Measurements from ENCODE around the gene GPX7.

GPX7 gene

DNA sequence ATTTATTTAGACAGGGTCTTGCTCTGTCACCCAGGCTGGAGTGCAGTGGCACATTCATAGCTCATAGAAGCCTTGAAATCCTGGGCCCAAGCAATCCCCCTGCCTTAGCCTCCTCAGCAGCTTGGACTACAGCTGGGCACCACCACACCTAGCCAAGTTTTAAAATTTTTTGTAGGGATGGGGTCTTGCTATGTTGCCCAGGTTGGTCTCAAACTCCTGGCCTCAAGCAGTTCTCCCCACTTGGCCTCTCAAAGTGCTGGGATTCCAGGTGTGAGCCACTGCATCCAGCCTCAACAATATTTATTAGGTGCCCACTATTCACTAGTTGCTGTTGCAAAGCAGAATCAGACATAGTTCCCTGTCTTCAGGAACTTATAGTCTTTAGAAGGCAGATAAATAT, 14.1 kb upstream of the GPX7 start:
- DNase-seq (ENCODE audit: low read depth), result no peak

DNA sequence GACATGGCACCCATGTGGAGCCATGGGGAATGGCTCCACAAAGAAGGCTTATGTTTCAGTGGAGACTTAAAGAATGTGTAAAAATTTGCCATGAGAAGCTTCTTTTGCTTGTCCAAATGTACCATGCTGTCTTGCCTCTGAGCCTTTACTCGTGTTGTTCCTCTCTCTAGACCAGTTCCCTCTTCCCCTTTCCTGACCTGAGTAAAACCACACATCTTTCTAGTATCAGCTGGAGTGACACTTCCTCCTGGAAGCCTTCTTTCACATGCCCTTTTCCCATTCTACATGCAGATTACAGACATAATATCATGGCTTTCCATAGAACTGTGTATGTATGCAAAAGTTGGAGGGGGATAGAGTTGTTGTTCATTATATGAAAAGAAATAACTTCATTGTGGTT, 13.6 kb upstream of the GPX7 start:
- no peak for DNase-seq (ENCODE audit: low read depth)

DNA sequence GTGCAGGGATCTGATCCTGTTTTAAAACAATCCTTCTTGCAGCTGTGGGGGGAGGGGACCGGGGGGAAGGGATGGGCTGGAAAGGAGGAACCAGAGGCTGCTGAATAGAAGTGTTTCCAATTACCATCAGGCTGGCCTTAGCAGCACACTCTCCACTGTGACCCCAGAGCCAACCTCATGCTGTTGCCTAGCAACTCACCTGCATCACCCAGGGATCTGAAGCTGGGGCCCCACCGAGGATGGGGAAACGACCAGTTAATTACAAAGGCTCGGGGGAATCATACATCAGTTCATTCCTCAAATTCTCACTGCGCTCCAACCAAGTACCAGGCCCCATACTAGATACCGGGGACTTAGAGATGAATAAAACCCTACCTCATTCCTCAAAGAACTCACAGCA, 11.9 kb upstream of the GPX7 start:
- no peak for DNase-seq (ENCODE audit: low read depth)

DNA sequence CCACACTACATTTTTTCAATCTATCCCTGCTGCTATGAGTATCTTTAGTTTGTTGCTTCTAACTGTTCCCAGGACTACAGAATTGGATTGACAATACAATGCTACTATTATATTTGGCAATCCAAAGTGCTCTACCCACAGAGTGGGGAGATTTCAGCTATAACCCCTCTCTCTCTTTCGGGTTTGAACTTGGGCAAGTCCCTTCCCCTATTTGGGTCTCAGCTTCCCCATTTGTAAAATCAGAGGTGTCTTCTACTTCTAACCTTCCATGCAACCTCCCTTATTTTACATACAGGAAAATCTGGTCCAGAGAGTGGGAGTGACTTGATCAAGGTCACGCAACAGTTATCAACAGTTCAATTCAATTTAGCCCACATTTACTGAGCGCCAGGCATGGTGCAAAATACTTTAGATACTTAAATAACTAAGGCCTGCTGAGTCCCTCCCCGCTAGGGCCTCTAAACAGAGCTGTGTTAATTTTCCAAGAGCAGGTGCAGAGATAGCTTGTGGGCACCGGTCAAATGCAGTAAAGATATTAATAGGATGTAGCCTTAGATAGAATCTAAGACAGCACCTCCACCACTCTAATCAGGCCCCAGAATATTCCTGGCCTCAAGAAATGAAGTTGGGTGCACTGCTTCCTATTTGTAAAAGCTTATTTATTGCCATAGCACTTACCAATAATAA, 9.4 kb upstream of the GPX7 start:
- no peak for DNase-seq (ENCODE audit: low read depth)

DNA sequence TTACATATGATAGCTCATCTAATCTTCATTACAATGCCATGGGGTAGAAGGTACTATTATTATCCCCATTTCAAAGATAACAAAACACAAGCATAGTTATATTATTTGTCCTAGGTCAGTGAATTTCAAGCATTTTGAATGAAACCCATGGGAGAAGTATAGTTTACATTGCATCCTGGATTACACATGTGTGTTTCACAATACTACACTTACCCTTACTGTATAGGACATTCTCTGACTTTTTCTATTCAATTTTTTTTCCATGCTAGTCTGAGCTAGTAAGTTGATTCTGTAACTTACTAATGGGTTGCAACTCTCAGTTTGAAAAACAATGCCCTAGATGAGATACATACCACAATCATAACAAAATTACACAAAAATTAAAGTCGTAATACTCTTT, 8.7 kb upstream of the GPX7 start:
- DNase-seq (ENCODE audit: low read depth), result no peak

DNA sequence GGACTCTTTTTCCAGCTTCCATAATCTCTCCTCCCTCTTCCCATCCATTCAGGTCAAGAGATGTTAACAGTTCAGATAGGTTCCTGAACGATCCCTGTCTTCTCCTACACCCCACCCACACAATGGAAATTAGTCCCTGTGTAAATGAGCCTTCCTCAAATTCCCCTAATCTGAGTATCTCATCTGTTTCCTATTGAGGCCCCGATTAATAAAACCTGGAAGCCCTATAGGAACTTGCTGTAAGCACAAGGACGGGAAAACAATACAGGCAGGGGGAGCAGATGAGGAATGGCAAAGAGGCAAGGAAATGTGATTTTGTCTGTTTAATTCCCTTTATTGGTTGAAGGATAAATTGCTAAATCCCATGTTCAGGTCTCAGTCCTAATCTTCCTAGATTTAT, 7.1 kb upstream of the GPX7 start:
- no peak for DNase-seq (ENCODE audit: low read depth)

DNA sequence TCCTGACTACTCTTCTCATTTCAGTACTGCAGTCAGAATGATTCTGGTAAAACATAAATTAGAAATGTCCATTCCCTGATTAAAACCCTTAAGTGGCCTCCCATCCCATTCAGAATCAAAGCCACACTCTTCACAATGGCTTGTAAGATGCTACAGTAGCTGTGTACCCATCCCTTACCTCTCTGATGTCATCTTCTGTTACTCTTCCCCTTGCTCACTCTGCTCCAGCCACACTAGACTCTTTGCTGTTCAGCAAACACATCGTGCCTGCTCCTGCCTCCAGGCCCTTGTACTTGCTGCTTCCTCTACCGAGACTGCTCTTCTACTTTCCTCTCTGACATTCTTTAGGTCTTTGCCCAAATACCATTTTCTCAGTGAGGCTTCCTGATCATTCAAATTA, 4.3 kb upstream of the GPX7 start:
- no peak for DNase-seq (ENCODE audit: low read depth)

DNA sequence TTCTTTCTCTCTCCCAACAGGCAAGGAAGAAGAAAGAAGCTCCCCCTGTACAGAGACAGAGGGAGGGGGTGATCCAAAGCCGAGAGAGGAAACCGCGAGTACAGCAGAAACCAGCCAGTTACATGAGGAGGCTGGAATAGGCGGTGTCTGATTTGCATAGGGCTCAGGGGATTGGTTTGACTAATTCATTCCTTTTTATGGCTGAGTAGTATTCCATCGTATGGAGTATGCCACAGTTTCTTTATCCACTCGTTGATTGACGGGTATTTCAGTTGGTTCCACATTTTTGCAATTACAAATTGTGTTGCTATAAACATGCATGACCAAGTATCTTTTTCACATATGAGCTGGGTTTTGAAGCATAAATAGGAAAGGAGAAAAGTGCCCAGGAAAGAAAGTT, 3.4 kb upstream of the GPX7 start:
- no peak for DNase-seq (ENCODE audit: low read depth)

DNA sequence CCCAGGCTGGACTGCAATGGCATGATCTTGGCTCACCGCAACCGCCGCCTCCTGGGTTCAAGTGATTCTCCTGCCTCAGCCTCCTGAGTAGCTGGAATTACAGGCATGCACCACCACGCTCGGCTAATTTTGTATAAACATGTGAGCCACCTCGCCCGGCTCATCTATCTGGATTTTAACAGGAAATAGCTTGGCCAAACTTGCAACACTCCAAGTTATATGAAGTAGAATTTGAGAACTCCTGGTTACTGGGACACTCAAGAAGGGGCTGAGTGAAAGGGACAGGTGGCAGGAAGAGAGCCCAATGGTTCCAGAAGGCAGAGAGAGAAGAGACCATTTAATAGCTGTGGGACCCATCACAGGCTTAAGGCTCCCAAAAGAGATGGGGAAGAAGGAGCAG, 2.9 kb upstream of the GPX7 start:
- no peak for DNase-seq (ENCODE audit: low read depth)

DNA sequence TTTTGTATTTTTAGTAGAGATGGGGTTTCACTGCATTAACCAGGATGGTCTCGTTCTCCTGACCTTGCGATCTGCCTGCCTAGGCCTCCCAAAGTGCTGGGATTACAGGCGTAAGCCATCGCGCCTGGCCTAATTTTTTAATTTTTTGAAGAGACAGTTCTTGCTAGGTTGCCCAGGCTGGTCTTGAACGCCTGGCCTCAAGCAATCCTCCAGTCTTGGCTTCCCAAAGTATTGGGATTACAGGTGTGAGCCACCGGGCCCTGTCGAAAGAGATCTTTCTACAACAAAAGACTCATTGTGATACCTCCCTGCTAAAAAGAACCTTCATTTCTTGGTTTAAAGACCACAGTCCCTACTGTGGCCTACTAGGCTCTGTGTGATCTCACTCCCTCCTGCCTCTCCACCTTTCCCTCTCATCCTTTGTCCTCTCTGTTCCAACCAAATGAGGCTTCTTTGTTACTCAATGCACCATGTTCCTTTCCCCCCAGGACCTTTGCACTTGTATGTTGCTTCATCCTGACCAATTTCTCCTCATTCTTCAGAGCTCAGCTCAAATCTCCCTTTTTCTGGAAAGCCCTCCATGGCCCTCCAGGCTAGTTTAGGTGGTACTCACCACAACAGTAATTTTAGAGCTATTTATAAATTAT, 1.5 kb upstream of the GPX7 start:
- DNase-seq (ENCODE audit: low read depth), result no peak

DNA sequence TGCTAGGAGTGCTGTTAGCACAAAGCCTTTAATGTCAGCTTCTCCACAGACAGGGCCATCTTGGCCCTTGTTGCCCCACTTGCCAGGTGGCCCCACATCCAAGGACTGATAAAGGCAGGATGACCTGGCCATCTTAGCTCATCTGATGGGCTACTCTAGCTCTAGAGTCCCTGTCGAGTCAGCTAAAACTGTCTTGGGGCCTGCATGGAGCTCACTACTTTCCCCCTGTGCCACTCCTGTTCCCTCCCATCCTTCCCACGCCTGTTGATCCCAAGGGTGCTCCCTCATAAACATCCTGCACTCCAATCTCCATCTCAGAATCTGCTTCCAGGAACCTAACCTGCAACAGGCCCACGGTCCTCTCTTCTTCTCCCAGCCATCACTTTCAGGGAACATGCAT, 652 bp upstream of the GPX7 start:
- DNase-seq (ENCODE audit: low read depth), result no peak

DNA sequence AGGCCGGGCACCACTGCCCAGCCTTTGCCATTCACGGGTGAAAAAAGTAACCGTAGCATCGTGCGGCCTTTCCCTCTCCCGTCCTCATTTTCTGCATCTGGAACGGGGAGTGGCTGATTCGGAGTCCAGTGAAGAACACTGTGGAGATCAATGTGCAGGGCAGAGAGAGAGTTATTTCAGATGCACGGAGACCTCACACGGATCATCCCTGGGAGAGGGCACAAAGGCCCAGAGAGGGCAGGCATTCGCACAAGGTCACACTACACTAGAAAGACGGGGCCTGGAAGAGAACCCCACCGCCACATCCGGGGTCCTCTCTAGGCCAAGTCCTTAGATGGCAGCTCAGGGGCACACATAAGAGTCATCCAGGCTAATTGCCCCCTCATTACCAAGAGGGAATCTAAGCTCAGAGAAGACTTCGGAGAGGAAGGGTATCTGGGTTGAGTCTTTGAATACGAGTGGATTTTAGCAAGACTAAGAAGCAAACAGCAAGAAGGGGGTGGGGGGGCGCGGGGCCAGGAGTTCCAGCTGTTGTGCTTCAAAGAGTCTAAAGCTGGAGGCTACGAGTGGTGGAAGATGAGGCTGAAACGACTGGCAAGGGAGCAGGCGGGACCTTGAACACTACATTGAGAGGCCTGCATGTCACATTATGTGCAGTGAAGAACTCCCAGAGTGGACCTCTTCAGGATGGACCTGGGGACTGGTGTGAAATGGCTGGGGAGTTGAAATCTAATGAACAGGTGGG, 857 bp downstream of the GPX7 start:
- DNase-seq (ENCODE audit: low read depth), result no peak

DNA sequence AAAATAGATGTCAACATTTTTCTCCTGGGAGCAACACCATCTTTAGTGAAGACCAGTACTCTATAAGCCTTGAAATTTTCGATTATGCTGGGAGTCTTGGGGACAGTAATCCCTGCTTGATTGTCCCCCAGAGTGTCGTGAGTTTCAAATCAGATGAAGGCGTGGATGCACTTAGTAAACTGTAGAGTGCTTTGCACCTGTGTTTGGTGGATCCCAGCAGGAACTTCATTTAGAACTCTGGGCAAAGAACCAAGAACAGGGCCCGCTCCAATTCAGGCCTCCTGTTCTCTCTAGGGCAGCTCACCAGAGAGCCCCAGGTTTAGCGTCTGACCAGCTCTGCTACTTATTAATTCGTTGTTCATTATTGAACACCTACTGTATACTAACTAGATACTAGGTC, 1.5 kb downstream of the GPX7 start:
- DNase-seq (ENCODE audit: low read depth), result no peak

DNA sequence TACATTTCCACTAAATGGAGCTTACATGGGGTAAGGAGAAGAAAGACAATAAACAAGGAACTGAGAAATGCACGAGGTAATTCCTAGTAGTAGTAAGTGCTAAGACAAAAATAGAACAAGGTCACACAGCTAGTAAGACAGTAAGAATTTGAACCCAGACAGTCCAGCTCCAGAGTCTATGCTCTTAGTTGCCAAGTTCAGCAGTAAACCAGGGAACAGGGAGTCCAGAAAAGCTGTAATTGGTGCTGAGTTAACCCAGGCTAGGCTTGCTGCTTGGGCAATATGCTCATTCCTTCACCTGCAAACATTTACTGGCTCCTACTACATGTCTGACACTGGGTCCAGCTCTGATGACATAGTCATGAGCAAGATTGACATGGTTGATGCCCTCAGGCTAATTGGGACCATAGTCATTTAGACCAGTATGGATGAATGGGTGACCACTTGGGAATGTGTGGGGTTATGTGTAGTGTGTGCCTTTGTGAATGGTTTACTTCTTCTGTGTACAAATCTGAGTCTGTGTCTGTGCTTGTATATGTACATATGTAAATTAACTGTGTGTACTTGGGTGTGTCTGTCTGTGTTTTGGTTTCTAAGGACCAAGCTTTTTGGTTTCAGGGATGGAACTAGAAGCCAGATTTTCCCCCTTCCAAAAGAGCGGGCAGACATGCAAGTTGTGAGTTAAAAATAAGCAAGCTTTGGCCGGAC, 2.0 kb downstream of the GPX7 start:
- DNase-seq (ENCODE audit: low read depth), result no peak

DNA sequence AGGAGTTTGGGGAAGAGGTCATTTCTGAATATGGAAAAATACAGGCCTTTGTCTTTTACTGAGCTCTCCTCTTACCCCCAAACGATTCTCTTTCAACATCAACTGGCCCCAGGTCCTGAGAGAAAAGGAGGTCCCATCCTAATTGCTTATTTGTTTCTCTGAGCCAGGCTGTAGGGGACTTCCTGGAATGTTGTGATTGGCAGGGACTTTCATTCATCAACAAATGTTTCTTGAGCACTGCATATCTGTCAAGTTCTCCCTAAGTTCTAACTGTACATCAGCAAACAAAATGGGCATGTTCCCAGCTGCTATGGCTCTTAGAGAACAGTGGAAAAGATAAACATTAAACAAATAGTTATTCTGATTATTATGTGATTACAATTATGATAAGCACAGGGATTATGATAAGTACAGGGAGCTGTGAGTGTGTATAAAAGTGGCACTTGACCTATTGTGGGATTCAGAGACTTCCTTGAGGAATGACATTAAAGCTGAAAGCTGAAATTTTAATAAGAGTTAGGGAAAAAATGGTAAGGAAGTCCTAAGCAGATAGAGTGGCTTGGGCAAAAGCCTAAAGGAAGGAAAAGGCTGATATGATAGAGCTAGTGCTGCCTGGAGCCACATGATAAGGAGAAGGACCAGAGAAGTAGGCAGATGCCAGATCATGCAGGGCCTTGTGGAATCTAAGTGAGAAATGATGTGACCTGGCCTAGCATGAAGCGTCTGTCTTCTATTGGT, 11.6 kb downstream of the GPX7 start:
- DNase-seq (ENCODE audit: low read depth), result no peak

DNA sequence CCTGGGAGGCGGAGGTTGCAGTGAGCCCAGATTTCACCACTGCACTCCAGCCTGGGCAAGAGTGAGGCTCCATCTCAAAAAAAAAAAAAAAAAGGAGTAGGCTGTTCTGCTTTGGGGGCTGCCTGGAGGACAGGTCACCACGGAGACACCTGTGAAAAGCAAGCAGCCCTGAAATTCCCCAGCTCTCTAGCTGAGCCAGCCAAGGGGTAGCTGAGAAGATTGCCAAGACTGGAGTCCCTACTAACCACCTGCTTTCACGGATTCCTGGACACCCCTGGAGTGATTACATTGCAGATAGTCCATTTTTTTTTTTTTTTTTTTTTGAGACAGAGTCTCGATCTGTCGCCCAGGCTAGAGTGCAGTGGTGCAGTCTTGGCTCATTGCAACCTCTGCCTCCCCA, 12.5 kb downstream of the GPX7 start:
- DNase-seq (ENCODE audit: low read depth), result no peak

DNA sequence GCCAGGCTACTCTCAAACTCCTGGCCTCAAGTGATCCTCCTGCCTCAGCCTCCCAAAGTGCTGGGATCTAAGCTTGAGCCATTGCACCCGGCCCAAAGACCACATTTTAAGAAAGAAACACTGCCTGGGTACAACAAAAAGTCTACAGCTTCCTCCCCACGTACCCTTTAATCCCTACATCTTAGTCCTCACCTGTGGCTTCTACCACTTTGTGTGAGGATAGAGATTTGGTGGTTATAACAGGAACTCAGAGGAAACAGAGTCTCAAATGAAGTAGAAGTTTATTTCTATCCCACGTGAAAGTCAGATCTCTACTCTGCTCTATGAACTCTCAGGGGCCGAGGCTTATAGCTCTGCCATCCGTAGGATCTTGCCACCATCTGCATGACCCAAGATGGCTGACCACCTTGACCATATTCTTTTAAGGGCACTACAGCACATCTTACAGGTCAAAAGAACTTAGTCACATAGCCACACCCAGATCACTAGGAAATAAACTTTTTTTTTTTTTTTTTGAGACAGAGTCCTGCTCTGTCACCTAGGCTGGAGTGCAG, 13.4 kb downstream of the GPX7 start:
- DNase-seq (ENCODE audit: low read depth), result no peak

DNA sequence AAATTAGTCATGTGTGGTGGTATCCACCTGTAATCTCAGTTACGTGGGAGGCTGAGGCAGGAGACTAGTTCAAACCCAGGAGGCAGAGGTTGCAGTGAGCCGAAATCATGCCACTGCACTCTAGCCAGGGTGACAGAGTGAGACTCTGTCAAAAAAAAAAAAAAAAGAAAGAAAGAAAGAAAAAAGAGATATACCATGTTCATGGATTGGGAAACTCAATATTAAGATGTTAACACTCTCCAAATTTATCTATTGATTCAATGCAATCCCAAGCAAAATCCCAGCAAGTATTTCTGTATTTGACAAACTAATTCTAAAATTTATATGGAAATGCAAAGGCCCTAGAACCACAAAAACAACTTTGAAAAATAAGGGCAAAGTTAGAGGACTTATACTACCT, 19.8 kb downstream of the GPX7 start:
- DNase-seq (ENCODE audit: low read depth), result no peak

DNA sequence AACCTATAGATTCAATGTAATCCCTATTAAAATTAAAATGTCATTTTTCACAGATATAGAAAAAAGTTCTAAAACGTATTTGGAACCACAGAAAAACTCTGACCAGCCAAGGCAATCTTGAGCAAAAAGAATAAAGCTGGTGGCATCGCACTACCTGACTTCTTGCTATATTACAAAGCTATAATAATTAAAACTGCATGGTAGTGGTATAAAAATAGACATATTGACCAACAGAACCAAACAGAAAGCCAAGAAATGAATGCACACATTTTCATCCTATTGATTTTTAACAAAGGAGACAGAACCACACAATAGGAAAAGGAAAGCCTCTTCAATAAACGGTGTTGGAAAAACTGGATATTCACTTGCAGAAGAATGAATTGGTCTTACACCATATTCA, 21.6 kb downstream of the GPX7 start:
- no peak for DNase-seq (ENCODE audit: low read depth)

DNA sequence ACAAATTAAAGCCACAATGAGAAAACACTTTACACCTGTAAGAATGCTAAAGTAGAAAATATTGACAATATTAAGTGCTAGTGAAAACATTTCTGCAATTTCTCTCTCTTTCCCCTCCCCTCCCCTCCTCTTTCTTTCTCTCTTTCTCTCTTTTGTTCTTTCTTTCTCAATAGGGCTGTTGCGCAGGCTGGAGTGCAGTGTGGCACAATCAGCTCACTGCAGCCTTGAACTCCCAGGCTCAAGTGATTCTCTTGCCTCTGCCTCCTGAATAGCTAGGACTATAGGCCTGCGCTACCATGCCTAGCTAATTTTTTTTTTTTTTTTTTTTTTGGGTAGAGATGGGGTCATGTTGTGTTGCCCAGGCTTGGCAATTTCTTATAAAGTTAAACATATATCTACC, 24.9 kb downstream of the GPX7 start:
- DNase-seq (ENCODE audit: low read depth), result no peak

DNA sequence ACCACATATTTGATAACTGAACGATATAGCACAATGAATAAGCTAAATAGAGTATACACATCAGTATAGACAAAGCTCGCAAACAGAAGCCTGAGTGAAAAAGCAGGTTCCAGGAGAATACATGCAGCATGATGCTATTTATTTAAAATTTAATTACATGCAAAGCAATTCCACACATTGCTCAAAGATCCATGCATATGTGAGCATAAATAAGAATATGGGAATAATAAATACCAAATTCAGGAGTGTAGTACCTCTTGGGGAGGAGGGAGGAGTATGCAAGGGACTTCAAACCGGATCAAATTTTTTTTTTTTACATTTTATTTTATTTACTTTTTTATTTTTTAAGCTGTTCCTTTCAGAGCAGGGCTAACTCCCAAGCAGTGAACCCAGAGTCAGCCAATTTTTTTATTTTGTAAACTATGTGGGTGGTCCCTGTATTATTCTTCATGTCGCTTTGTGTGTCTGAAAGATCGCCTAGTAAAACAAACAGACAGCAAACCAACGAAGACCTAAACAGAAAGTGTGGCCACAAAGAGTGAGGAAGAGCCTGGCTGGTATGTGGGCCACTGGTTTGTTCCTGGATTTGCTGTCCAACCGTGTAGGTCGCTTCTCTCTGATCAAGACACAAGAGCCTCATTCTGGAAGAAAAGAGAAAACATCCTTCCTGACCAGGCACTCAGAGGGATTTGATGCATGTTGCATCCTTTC, 26.6 kb downstream of the GPX7 start:
- DNase-seq (ENCODE audit: low read depth), result no peak

DNA sequence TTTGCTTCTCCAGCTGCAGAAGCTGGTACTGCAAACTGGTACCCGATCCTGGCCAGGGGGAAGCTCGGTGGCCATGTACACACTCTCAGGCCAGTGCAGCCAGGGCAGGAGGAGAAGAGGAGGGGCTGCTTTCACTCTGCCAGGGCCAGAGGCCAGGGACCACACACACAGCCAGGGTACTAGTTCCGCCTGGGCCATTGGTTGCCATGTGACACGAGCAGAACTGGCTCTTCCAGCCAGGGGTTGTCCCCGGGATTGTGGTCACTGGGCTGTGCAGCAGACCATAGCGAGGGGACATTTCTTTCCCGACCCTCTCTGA, 27.1 kb downstream of the GPX7 start:
- no peak for DNase-seq (ENCODE audit: low read depth)

Data from stimulated activated CD8-positive, alpha-beta memory T cell treated with anti-CD3 and anti-CD28 coated beads, Interleukin-15, amount 100 ng/mL, for 24 hours (primary cell).